ENCODE results near the gene EXD3.
A peak's percentile ranks its signal among the peaks of the same experiment; 100 is the strongest.

EXD3 gene

DNA sequence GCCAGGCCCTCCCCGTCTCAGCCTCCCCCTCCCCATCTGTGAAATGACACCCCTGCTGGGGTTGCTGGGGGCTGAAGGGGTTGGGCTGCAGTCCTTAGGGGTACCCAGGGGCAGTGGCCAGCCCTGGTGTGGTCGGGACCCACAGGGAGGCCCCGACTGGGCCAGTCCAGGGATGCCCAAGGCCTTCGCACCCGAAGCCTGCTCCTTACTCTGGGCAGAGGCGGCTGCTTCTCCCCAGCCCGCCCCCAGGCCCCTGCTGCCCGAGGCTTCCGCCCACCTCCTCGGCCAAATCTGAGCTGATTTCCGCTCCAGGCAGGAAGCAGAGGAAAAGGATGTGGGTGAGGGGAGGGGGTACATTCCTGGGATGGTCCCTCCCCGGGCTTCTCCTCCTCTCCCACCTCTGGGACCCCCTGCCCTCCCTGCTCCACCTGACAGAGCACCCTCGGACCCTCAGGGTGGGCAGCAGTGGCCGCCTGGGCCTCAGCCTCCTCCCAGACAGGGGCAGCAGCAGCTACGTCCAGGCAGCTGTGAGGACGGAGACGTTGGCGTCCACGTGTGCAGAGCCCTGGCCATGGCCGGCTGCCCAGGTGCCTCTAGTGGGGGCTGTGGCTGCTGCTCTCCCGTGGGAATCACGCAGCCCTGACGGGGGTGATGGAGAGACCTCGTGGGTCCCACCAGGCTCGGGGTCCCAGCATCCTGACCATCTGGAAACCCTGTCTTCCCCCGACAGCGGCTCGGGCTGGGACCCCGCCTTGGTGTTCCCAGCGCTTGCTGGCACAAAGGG, 116.7 kb downstream of the EXD3 start:
- DNase-seq (ENCODE audit: low spot score) = no peak

DNA sequence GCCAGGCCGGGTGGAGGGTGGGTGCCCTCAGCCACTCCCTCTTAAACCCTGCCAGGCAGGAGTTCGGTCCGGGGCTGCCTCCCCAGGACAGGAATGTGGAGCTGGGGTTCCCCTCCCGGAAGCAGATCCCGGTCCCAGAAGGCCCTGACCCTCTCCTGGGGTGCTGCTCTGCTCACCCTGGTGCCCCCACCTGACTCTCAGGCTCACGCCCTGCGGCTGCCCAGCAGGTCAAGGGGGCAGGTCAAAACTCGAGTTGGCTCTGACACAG, 117.2 kb downstream of the EXD3 start:
- DNase-seq (ENCODE audit: low spot score) = no peak

DNA sequence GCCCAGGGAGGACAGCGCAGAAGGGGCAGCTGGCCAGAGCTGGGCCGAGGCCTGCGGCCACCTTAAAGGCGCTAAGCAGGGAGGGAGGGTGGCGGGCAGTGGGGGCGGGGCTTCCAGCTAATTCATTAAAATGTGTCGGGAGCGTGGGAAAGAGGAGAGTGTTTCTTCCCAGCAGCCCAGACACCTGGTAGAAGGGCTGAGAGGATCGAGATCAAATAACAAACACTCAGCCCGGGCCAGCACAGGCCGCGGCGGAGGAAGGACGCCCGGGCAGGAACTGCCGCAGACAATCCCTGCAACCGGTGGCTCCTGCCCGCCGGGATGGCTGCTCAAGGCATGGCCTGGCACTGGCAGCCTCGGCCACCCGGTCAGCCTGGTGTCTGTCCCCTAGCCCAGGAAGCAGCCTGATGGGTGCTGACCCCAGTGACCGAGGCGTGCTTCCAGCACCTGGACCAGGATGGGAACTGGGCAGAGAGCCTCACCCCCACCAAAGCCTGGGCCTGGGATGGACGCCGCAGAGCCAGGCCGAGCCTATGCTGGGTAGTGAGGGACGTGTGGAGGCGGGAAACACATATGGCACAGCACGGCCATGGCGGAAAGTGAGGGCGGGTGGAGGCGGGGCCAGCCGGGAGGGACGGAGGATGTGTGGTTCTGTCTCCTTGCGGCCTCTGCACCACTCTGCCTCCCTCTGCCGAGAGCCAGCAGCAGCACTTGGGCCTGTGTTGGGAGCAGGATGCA, 117.7 kb downstream of the EXD3 start:
- DNase-seq (ENCODE audit: low spot score) = no peak

DNA sequence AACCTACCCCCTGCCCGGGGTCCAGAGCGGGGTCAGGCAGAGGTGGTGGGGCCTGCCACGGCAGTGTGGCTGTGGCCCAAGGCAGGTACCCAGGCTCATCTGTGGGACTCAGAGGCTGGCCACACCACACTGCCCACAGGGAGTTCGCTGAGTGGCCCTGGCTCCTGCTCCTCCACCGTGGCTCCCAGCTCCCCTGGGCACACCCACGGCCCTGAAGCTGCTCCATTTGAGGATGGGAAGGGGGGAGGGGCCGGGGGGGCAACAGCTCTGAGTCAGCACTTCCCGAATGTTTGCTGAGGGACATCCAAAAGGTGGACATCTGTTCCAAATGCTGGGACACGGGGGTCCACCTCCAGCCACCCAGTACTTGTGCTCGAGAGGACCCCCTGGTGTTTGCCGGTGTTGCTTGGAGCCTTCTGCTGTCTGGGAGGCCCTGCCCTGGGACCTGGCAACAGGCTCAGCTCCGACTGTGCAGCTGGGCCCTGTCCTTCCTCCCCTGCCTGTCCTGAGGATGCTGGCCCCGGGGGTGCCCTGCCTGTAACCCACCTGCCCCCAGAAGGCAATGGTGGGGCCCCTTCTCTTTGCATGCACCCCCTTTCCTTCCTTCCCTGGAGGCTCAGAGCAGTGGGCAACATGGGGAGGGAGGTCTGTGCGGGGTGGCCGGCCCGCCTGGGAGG, 118.4 kb downstream of the EXD3 start:
- DNase-seq (ENCODE audit: low spot score) = no peak

DNA sequence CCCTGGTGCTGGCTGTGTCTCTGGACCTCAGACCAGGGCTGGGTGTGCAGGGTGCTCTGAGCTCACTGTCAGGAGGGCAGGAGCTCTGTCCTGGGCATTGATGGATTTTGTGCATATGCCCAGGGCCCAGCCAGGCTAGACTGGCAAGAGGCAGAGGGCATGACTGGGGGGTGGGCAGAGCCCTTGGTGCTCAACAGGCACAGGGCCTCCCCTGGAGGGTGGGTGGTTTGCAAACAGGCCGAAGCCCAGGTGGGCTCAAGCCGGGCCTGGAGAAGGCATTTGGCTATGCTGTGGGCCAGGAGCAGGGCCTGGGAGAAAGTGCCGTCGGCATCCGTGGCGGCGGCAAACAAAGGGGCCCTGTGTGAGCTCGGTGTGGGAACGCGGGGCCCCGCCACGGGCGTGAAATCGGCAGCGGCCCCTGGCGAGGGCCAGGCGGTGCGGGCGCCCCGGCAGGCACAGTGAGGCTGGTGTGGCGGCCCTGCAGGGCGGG, 119.0 kb downstream of the EXD3 start:
- no peak for DNase-seq (ENCODE audit: low spot score)

DNA sequence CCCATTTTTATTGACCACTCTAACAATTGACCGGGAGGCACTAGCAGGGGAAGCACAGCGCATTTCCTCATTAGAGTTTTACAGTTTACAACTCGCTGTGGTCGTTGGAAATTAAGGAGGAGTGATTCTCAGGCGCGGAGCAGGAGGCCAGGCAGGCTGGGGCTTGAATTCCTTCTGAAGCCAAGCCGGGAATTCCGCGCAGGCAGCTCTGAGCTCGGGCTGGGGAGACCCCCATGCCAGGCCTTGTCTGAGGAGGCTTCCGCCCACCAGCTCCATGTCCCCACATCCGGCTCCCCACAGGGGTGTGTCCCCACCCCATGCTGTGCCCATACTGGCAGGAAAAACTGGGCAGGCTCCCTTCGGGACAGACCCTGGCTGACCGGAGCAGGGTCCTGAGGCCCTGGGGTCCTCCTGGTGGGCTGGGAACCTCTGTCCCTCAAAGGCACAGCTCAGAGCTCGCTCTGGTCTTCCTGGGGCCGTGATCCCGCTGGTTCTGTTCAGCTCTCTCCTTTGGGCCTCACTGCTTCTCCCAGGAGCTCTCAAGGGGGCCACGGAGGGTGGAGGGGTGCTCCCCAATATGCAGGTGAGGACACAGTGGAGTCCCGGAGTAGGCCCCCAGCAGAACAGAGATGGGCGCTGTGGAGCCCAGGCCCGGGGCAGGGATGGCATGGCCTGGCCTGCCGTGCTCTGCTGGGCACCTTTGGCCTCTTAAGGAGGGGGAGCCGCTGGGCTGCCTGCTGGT, 119.6 kb downstream of the EXD3 start:
- DNase-seq (ENCODE audit: low spot score) = no peak

DNA sequence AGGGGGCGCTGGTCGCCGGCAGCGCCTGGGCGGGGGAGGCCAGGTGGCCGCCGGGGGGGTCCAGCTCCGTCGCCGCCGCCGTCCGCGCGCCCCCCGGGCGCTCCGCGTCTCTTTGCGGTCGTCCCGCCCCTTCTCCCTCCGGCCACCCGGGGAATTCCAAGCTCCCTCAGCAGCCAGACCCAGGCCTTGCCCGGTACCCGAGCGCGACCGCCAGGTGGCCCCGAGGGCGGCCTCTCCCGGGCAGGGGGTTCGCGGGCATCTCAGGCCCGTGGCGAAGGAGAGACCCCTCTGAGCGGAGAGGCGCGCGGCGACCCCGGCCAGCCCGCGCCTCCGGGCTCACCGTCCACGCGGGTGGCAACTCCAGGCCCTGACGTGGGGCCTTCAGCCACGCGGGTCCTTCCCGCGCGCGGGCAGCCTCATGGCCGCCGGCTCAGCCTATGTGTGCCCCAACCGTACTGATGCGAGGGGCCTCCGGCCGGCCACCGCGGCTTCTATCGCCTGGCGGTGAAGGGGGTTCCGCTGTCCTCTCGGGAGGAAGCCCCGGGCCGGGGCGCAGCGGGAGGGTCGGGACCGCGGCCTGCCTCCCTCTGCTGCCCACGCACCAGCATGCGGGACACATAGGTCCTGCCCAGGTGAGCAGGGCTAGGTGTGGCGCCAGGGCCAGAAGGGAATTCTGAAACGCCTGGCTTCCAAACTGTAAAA, 120.4 kb downstream of the EXD3 start:
- DNase-seq (ENCODE audit: low spot score) = no peak

DNA sequence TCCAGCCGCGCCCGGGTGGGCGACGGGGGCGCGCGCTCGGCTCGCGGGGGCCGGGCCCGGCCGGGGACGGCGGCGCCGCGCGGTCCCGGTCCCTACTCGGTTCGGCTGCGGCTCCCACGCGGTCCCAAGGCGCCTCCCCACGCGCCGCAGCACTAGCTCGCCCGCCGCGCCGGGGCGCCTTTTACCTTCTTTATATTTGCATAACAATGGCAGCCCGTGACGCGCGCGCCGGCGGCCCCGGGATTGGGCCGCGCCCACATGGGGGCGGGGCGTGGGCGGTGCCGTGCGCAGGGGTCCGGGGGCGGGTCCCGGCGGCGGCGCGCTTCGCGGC, 120.9 kb downstream of the EXD3 start, which contains the start of gene NRARP:
TSS of gene NRARP (minus strand) at position 154 of the 331 bp plus-strand sequence. CDS start 343 bp downstream, outside the sequence.
- peak; percentile 53 for DNase-seq (ENCODE audit: low spot score)

DNA sequence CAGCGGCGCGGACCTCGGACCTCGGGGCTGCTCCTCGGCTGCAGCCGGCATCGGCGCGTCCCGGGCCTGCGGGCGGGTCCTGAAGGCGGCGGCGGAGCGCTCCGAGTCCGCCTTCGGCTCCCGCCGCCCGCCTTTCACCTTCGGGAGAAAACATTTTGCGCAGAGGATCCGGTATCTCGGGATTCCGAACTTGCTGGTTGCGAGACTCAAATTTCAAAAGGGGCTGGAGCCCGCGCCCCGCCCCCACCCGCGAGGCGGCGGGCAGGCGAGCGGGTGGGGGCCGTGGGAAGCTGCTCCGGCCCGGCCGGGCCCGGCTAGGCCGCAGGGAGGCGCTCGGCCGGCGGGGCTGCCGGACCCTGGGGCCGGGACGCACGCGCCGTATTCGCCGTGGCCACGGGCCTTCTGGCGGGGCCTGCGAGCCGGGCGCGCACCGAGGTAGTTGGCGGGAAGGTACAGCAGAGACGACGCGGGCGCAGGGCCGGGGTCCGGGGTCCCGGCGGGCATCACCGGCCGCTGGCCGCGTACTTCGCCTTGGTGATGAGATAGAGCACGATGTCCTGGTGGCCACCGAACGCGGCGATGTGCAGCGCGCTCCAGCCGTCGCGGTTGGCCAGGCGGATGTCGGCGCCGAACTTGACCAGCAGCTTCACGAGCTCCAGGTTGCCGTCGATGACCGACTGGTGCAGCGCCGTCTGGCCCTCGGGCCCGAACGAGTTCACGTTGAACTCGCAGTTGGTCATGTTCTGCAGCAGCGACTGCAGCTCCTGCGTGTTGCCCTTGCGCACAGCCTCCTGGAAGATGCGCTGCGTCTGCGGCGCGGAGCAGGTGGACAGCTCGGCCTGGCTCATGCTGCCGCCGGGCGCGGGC, 121.6 kb downstream of the EXD3 start:
- DNase-seq (ENCODE audit: low spot score) = no peak

DNA sequence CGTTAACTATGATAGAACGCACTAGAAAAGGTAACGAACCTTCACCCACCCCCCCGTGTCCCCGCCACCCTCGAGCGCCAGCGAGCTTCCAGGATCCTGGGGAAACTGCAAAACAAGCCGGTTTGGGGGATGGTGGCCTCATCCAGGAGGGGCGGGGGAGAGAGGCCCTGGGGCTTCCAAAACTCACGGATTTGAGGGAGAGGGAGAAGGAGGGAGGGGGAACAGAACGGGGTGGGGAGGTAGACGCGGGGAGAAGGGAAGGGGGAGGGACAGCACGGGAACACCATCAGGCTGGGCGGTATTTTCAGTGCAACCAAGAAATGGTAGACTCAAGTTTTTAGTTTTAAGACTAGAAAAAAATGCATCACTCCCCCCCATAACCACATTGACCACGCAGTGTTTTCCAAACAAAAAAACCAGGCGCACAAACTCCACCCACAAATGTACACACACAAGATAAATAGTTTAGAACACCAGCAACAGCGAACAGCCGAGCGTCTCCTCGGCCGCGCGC, 122.3 kb downstream of the EXD3 start:
- no peak for DNase-seq (ENCODE audit: low spot score)

DNA sequence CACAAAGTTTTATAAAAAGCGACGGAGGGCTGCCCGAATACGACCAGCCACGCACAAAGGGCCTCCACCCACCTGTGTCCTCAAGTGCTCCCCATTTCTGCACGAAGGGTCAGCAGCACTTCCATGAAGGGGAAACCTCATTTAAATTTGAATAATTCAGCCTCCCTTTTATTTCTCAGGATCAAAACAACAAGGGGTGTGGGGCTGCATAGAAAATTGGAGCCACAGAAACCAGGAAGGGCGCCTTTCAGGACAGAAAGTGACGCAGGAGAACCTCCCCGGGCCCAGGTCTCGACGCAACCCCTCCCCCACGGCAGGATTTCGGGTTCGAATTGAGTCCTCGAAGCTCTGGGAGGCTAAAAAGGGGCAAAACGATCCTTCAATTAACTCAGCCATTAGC, 123.0 kb downstream of the EXD3 start:
- no peak for DNase-seq (ENCODE audit: low spot score)

DNA sequence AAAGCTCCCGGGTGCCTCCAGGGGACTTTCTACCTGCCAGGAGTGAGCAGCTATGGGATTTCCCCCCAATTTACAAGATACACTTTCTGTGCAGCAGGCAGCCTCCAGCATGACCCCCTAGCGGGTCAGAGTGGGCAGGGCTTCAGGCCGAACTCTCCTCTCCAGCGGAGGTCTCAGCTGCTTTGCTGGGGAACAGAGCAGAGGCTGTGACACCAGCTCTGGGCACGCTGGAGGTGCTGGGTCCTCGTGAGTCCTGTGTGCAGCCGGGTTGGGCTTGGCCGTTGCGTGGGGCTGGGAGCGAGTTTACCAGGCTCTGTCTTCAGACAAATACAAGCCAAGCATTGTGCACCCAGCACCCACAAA, 123.8 kb downstream of the EXD3 start:
- no peak for DNase-seq (ENCODE audit: low spot score)

DNA sequence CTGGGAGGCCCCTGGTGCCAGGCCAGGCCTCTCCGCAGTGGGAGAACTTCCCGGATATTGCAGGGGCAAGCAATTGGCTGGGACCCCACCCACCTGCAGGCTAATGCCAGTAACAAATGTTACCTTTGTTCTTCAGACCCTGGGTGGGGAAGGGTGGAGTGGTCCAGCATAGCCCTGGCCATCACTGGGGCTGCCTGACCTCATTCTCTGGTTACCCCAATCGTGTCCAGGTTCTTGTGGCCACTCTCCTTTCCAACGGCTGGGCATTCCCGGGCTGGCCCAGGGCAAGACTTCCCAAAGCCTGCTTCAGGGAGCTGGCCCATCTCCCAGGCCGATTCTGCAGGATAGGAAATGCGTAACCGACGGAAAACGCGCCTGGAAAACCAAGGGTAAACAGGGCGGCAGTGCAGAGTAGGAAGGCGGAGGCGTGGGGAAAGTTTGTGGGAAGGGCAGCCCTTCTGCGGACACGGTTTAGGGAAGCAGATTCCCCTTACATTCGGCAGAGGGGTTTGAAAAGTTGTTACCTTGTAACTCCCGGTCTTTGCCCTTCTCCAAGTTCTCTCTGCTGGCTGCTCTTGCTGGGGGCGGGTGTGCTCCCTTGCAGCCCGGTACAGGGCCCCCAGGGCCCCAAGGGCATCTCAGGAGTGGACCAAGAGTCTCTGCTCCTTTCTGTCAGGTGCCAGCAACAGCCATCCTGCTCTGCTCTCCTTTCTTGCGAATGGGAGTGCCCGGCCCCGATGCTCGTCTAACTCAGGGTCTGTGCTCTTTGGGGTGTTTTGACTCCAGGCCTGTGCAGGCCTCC, 124.4 kb downstream of the EXD3 start:
- DNase-seq (ENCODE audit: low spot score) = no peak

DNA sequence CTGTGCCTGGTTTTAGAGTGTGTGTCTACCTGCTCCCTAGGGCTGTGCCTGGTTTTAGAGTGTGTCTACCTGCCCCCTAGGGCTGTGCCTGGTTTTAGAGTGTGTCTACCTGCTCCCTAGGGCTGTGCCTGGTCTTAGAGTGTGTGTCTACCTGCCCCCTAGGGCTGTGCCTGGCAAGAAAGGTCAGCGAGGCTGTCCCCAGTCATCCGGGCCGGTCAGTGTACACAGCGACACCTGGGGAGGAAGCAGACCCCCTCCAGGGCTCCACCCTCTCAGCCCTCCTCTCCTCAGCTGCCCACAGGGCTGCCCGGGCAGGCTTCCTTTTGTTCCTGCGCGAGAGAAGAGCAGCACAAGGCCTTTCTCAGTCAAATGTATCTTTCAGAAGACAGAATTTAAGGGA, 125.0 kb downstream of the EXD3 start:
- DNase-seq (ENCODE audit: low spot score) = no peak

DNA sequence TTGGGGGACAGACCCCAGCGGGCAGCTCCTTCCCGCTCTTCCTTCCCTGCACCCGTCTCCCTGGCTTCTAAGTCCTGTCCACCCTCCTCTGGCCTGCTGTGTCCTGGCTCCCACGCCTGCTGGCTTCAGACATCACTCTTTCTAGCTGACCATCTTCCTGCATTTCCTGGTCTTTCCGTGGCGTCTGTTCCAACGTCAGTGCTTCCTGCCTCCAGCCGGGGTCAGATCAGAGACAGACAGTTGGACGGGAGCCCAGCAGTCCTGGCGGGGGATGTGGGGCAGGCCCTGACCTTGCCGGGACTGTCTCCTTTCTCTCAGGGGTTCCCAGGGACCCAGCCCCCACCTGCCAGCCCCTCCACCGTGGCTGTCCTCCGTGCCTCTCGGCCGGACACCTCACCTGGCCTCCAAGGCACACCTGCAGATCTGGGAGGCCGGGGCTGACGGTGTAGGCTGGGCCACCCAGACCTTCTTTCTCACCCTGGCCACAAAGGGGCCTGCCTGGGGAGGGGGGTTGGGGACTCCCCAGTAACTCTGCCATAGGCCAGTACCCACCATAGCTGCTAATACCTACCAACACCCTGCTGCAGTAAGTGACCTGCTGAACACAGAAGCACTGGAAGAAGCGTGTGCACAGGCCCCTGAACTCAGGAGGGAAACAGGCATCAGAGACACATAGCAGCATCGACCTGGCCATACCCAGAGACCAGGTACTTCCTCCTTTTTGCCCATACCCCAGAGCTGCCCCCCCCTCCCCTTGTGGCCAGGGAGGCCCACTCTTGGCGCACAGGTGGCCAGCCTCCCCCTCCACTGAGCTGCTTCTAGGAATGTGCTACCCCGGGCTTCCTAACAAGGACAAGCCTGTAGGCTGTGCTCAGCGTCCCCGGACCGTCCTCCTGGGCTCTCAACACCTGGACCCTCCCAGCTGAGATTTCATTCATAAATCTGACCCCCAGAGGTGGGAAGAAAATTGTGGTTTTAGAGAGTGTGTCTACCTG, 126.0 kb downstream of the EXD3 start:
- DNase-seq (ENCODE audit: low spot score) = no peak

DNA sequence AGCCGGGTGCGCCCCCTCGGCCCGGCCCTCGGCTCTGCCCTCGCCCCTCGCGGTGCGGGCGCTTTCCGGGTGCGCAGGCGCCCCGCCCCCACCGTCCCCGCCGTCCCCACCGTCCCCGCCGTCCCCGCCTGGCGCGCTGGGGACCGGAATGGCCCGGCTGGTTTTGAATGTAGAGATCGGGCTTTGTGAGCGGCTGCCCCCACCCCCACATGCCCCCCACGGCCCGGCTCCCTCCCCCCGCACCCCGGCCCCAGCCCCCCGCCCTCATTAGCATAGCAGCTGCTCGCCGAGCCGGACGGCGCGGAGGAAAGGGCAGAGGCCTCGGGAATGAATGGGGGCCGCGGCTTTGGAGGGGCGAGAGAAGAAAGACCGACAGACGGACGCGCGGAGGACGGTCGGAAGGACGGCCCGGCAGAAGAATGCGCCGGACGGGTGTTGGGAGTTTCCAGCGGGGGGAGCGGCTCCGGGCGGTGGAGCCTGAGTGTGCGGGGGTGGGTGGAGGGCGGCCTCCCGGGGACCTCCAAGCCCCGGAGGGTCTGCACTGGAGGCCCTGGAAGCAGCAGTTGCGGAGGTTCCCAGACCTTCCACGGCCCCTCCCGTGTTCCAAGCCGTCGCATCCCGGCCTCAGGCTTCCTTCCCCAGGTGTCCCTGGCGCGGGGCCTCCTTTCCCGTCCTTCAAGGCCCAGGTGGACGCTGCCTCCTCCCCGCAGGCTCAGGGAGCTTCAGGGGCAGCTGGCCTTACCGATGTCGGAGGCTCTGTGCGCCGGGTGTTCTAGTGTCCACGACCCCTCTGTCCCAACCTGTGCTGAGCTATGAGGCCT, 126.9 kb downstream of the EXD3 start:
- no peak for DNase-seq (ENCODE audit: low spot score)

DNA sequence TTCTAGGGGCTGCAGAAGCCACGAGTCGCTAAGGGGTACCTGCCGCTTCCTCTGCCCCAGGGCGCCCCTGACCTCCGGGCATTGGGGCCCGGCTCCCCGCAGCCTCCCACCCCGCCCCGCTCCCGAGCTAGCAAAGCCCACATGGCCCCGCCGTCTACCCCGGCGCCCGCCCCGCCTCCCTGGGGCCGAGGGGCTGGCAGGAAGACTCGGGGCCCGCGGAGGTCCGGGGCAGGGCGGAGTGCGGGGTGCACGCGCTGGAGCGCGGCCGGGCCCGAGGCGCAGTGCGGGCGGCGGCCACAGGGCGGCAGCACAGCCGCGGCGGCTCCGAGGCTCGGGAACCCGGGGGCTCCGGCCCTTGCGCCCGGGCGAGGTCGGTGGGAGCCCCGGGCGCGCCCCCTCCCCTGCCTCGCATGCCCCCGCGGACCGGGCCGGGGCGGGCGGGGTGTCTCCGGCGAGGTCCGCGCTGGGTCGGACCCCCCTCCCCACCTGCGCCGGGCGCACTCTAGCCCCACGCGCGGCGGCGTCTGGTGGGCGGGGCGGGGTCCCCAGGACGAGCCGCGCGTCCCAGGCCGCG, 127.6 kb downstream of the EXD3 start:
- peak; percentile 14 for DNase-seq (ENCODE audit: low spot score)
